Astrocyte of the spinal cord (primary cell): ENCODE measurements around the gene GUCY2C.

ENCODE experiments used
- DNase-seq: peaks from one replicate; pipeline ENCODE4 v3.0.0; 2011; ENCODE audit warnings: low read depth, low spot score
- H3K4me3 ChIP-seq: 2 replicates; pipeline ENCODE4 v1.5.1; 2011; ENCODE audit warnings: low read depth, mild to moderate bottlenecking, low read length, moderate library complexity
- CTCF ChIP-seq: IDR thresholded peaks from 2 replicates; pipeline ENCODE4 v1.5.1; 2012; ENCODE audit warnings: low read depth, mild to moderate bottlenecking, low read length, inconsistent platforms
- in situ Hi-C: cut with HindIII; loops from 2 replicates; pipeline ENCODE4 v1.10.0; 2017; ENCODE audit warnings: low sequenced_read_pairs

The GUCY2C gene

GRCh38 chr12:14563046-14563445, 133.4 kb downstream of the GUCY2C start:
- H3K4me3 ChIP-seq, result no peak overlapping the region
- no peak for TF ChIP-seq CTCF
- in situ Hi-C loops, result no loop called here
- DNase-seq, result no peak
